Measurements from ENCODE around the gene IL11. TPM values are rescaled to one million over a fixed set of nuclear protein-coding genes. Genes with fewer than 3 reads are reported as not detected.
A peak's percentile ranks its signal among the peaks of the same experiment; 100 is the strongest.
"Not testable (repeated sequence)": the region's sequence is repeated elsewhere in the genome, so short reads cannot be mapped to it uniquely, and the experiment has no call there.

IL11 gene
- total RNA-seq, 4 donors from 2014 or later = 0.67 TPM; not detected in 3

- H3K36me3 ChIP-seq = peaks cover 0 to 27% of the 10 kb centered on the region in 2 donors
- ATAC-seq = no peak
- peak overlapping the region; percentile 81 to 98 (median 96) for H3K27ac ChIP-seq
- H3K27me3 ChIP-seq = no peaks in the 10 kb centered on the region
- TF ChIP-seq EP300 (IDR thresholded peaks at IDR 0.05) = no peak
- TF ChIP-seq POLR2AphosphoS5 (IDR thresholded peaks at IDR 0.05) = no peak
- TF ChIP-seq CTCF (IDR thresholded peaks at IDR 0.05) = no peak
- TF ChIP-seq POLR2A (IDR thresholded peaks at IDR 0.05) = no peak
- H3K9me3 ChIP-seq = no peaks in the 10 kb centered on the region
- peaks cover 0 to 22% (median 16%) of the 10 kb centered on the region in 3 donors for H3K4me1 ChIP-seq
- peak overlapping the region; percentile 28 to 85 for H3K4me3 ChIP-seq
- 53 to 60% methylated on average over 3 to 9 of the region's 9 CpGs for WGBS, 2 donors (ENCODE audit: low coverage in 1 of 2)
These were observed 38.2 kb upstream of the IL11 start for GRCh38 chr19:55408533-55408872.

GRCh38 chr19:55407800-55408532 is 37.7 kb upstream of the IL11 start:
- Histone ChIP-seq H3K36me3 (peaks cover 0 to 33% of the 10 kb centered on the region in 2 donors), H3K27ac (peak overlapping the region; percentile 81 to 98 (median 96)), H3K9me3 (no peaks in the 10 kb centered on the region), H3K4me3 (peak overlapping the region; percentile 55 to 85), H3K27me3 (no peaks in the 10 kb centered on the region), H3K4me1 (peaks cover 0 to 22% (median 16%) of the 10 kb centered on the region in 3 donors)
- 0% methylated on average over 18 of the region's 72 CpGs; no CpG with 5 or more reads in 1 of the 2 donors for WGBS, 2 donors (ENCODE audit: low coverage in 1 of 2)
- TF ChIP-seq POLR2A (IDR thresholded peaks at IDR 0.05) (no peak), POLR2AphosphoS5 (IDR thresholded peaks at IDR 0.05) (no peak), CTCF (IDR thresholded peaks at IDR 0.05) (no peak), EP300 (IDR thresholded peaks at IDR 0.05) (no peak)
- ATAC-seq = peak; percentile 95

- peak within 1 kb of the TSS; percentile 81 to 98 (median 96) for H3K27ac ChIP-seq
- peak within 1 kb of the TSS; percentile 55 to 85 for H3K4me3 ChIP-seq
- H3K4me1 ChIP-seq = peaks cover 0 to 22% (median 16%) of the 10 kb centered on the region in 3 donors
- WGBS, 2 donors (ENCODE audit: low coverage in 1 of 2) = 0% methylated on average over 1 of the region's 36 CpGs; no CpG with 5 or more reads in 1 of the 2 donors
- H3K9me3 ChIP-seq, H3K27me3 ChIP-seq: not testable (repeated sequence)
- peaks cover 0 to 38% of the 10 kb centered on the region in 2 donors for H3K36me3 ChIP-seq
- peak; percentile 1 for ATAC-seq
- TF ChIP-seq CTCF (IDR thresholded peaks at IDR 0.05) (peak in 1 of 4 experiments; percentile 22), POLR2AphosphoS5 (IDR thresholded peaks at IDR 0.05) (peak; percentile 96), POLR2A (IDR thresholded peaks at IDR 0.05) (peak; percentile 97 to 98)
These were observed 37.2 kb upstream of the IL11 start, which contains the start of gene UBE2S for GRCh38 chr19:55407550-55407799. TSS of gene UBE2S (minus strand) at chr19:55407788. CDS start at chr19:55407589, 199 bp downstream.

GRCh38 chr19:55406826-55407549 is 36.7 kb upstream of the IL11 start:
- TF ChIP-seq POLR2A (IDR thresholded peaks at IDR 0.05) (no peak), POLR2AphosphoS5 (IDR thresholded peaks at IDR 0.05) (no peak), EP300 (IDR thresholded peaks at IDR 0.05) (no peak), CTCF (IDR thresholded peaks at IDR 0.05) (no peak)
- Histone ChIP-seq H3K27ac (peak overlapping the region; percentile 73 to 98 (median 96)), H3K36me3 (peaks cover 0 to 42% of the 10 kb centered on the region in 2 donors), H3K9me3 (no peaks in the 10 kb centered on the region), H3K27me3 (no peaks in the 10 kb centered on the region), H3K4me1 (peaks cover 0 to 22% (median 16%) of the 10 kb centered on the region in 3 donors), H3K4me3 (peak overlapping the region; percentile 55 to 85)
- ATAC-seq = peak; percentile 1
- no CpG with 5 or more reads among the region's 35 CpGs for WGBS, 2 donors (ENCODE audit: low coverage in 1 of 2)

Data from gastroesophageal sphincter (tissue), 4 donors.